Urothelium cell line (cell line): ENCODE measurements around the gene SLC16A8.
"Not testable (repeated sequence)": the region's sequence is repeated elsewhere in the genome, so short reads cannot be mapped to it uniquely, and the experiment has no call there.

Source experiments
- DNase-seq: peaks from one replicate; pipeline ENCODE4 v3.0.0; 2011; ENCODE audit warnings: low spot score, mixed read lengths
- FAIRE-seq: peaks from 2 replicates; lab custom pipeline; 2011; peaks lifted over from hg19 to GRCh38; lab: Jason Lieb, UNC

The SLC16A8 gene

DNA sequence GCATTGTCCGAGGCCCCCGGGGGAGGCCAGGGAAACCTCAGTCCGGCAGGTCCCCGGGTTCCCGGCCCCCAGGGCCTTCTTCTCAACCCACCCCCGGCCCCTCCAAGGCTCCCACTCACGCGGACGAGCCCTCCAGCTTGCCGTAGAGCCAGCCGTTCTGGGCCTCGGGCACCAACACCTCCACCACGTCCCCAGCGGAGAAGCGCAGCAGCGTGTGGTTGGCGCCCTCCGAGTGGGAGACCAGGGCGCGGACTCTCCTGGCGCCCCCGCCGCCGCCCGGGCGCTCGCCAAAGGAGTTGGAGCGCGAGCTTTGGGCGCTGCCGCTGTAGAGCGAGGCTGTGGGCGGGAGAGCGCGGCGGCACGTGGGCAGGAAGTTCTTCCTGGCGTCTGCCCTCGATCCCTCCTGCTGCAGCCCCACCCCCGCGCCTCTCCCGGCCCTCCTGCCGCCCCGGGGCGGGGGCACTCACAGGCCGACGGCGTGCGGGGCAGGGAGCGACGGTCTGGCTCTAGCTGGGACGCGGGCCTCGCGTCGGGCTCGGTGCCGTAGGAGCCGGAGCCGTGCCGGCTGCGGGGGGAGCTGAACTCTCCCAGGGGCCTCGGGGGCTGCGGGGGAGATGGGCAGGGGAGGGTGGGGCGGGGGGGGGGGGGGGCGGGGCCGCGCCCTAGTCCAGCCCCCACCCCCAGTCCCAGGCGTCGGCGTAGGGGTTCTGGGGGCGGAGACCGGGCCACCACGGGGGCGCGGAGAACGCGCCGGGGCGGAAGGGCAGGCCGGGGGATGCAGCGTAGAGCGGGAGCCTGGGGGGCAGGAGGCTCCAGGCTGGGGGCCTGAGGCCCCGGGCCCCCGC is 4.9 kb upstream of the SLC16A8 start:
- no peak for FAIRE-seq

DNA sequence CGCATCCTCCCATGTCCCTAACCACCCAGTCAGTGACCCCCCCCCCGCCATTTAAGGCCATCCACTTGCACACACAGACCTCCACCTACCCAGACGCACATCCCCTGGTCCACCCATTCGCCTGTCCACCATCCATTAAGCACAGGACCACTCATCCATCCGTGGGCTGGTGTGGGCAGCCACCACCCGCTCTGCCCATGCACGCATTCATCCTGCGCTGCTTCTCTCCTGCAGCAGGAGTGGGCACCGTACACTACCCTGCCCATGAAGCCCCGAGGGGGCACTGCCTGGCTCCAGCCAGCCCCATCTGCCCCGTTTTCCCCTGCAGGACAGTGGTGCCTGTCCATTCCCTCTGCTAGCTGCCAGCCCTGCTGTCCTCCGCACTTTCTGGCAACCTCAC is 3.9 kb upstream of the SLC16A8 start:
- FAIRE-seq: peak; percentile 93
- DNase-seq: no peak

More for the DNA sequence above, 4.9 kb upstream of the SLC16A8 start:
- no peak for DNase-seq

- no peak for FAIRE-seq
- DNase-seq: no peak
Observed at GRCh38 chr22:38086942-38087341, 3.0 kb upstream of the SLC16A8 start.

- FAIRE-seq: no peak
- no peak for DNase-seq
Observed at GRCh38 chr22:38086001-38086845, 2.2 kb upstream of the SLC16A8 start.

DNA sequence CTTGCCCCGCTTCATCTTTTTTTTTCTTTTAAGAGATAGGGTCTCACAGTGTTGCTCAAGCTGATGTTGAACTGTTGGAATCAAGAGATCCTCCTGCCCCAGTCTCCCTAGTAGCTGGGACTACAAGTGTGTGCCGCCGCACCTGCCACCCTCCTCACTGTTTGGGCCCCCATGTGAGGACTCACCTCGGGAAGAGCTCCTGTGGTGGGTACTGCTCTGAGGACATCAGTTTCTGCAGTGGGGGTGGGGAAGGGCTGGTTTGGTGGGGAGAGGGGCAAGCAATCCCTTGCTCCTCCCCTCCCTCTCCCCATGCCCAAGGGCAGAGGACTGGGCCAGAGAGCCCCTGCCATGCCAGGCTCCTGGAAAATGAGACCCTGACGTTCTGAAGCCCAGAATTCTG is 1.5 kb upstream of the SLC16A8 start:
- FAIRE-seq (no peak), DNase-seq (no peak)

DNA sequence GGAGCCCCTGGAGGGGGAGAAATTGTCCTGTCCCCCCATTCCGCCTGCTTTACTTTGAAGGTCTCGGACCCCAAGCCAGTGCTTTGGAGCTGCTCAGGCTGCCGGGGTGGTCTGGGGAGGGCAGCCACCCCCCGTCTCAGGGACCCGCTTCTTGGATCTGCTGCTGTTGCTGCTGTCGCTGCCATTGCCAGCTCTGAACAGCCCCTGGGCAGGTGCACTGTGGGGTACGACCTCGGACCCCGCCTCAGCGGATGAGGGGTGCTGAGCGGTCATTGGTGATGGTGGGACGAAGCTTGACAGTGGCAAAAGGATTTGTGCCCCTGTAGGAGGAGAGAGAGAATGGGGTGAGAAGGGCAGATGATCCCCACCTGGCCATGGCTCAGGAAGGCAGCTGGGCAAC is 1.1 kb upstream of the SLC16A8 start:
- no peak for FAIRE-seq
- no peak for DNase-seq

DNA sequence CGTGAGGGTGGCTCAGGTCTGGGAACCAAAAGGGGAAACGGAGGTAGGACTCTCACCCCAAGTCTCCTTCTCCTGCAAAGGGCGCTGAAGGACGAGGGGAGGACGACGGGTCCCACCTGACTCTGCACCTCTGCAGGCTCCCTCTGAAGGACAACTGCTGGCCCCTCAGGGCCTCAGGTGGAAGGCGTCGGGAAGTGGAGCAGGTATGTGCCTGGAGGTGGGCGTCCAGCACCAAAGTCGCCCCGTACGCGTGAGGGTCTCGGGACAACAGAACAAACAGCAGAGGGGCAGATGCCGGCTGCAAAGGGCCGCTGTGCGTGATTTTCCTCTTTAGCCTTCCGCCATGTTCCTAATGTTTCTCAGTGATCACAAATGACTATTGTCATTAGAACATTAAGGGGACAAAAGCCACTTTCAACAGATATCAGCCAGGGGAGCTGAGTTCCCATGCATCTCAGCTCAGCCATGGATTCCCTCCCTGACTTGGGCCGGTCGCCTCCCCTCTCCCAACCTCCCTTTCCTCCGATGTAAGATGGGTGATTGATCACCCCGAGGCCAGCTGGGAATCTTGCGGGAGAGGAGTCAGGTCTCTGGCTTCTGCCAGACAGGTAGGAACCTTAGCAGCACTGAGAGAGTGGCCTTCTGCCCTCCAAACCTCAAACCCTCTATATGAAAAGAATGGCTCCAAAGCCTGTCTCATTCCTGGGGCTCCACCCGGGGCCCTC is 836 bp downstream of the SLC16A8 start:
- DNase-seq: no peak
- FAIRE-seq: no peak

GRCh38 chr22:38081941-38082828 is 1.8 kb downstream of the SLC16A8 start:
- DNase-seq: no peak
- no peak for FAIRE-seq

DNA sequence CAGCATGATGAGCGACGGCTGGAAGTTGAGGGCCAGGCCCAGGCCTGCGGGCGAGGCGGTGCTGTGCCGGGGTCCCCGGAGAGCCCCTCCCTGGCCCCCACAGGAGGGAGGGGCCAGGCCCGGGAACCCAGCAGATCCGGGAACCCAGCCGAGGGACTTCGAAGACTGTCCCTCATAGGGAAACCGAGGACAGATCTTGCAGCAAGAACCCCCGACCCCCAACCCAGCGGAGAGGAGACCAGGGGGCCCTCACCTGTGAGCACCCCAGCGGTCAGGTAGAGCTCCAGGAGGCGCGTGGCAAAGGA is 2.4 kb downstream of the SLC16A8 start:
- FAIRE-seq: no peak
- DNase-seq: no peak

GRCh38 chr22:38080850-38081635 is 2.9 kb downstream of the SLC16A8 start:
- DNase-seq: no peak
- no peak for FAIRE-seq

DNA sequence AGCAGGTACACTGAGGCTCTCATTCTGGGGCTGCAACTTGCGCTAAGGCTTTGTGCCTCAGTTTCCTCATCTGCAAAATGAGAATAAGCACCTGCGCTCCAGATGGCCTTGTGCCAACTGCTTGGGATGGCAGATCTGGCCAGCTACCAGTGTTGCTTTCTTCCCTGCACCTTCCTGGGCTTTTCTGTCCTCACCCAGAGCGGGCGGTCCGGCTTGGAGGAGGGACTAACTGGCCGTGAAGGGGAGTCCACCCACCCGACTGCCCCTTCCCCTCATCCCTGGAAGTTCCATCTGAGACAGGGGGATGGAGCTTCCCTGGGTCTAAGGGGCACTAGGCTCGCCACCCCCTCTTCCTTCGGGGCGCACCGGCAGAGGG is 3.5 kb downstream of the SLC16A8 start:
- FAIRE-seq (no peak), DNase-seq (no peak)

DNA sequence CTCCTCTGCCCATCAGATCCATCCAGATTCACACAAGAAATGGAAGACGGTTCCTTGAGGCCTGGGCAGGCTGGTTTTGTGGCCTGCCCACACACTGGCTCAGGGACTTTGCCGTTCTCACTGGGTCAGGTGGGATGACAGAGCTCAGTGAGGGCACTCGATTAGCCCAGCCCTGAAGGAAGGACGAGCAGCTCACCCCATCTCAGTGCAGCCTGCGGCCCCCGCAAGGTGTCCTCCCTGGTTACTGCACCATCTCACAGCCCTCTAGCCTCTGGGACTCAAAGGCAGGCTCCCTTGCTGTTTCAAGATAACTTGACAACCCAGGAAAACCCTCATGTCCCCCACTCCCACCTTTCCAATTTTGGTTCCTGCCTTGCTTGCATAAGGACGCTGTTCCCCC is 4.2 kb downstream of the SLC16A8 start:
- DNase-seq: no peak
- no peak for FAIRE-seq

DNA sequence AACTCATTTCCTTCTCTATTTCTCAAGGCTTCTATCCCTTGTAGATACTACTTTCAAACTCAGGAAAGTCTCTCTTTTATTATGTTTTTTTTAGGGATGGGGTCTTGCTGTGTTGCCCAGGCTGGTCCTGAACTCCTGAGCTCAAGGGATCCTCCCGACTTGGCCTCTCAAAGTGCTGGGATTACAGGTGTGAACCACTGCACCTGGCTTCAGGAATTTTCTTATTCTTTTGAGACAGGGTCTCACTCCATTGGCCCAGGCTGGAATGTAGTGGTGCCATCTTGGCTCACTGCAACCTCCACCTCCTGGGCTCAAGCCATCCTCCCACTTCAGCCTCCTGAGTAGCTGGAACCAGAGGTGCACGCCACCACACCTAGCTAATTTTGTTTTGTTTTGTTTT is 4.8 kb downstream of the SLC16A8 start:
- not testable (repeated sequence) for DNase-seq, FAIRE-seq

DNA sequence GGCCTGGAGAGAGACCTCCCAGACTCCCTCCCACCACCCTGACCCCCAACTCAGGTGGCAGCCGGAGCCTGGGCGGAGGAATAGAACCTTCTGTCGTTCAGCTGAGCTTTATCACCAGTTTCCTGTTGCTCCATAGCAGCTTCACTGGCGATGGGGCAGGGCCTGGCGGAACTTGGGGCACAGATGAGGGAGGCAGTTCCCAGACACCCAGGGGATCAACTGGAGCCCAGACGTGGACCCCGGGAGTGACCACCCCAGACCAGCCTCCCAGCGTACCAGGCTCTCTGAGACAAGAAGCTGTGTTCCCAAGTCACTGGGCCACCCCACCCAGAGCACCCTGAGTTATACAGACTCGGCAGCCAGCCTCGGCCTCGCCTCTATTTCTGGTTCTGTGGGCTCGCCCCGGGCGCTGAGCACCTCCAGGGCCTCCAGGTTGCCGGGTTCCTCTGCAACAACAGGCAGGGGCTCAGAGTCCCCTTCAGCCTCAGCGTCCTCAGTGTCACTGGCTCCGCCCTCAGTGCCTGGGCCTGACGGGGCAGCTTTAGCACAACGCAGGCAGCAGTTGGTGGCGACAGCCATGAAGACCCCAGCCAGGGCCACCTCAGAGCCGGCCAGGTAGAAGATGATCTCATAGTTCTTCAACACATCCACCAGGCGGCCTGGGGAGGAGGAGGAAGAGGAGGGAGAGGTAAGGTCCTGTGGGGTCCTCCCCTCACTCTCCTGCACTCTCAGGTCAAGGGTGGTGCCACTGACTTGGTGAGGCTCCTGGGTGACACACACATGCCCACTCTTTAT is 5.7 kb downstream of the SLC16A8 start:
- no peak for DNase-seq
- FAIRE-seq: no peak

GRCh38 chr22:38077595-38077994 is 6.4 kb downstream of the SLC16A8 start:
- no peak for FAIRE-seq
- no peak for DNase-seq

DNA sequence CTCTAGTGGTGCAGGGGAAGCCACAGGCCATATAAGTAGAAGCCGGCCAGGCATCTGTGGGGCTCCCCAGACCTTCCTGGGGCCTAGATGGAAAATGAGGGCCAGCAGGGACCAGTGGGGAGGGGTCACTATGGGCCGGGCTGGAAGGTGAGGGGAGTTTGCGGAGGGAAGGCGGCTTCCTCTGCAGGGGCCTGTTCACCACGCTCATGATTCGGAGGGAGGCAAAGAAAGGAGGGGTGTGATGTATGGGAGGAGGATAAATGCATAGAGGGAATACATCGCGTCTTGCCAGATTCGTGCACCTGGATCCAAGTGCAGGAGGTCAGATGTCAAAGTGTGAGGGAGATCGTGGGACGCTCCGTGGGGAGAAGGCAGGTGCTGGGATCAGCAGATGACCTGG is 6.9 kb downstream of the SLC16A8 start:
- peak; percentile 23 for FAIRE-seq
- no peak for DNase-seq

DNA sequence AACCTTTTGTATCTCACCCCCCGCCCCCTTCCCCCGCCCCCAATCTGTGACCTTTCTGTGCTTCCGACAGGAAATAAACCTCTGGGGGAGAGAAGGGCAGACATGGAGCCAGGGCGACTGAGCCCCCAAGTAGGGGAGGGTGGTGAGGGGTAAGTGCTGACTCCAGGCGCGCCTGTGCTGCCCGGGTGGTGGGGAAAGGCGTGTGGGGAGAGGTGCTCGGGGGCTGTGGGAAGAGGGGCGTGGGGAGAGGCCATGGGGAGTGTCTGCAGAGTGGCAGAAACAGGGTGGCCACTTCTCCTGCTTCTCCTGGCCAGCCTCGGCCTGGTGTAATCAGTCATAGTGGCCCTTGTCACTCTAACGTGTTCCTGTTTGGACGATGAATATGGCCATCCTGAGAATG is 8.0 kb downstream of the SLC16A8 start:
- DNase-seq (no peak), FAIRE-seq (no peak)

DNA sequence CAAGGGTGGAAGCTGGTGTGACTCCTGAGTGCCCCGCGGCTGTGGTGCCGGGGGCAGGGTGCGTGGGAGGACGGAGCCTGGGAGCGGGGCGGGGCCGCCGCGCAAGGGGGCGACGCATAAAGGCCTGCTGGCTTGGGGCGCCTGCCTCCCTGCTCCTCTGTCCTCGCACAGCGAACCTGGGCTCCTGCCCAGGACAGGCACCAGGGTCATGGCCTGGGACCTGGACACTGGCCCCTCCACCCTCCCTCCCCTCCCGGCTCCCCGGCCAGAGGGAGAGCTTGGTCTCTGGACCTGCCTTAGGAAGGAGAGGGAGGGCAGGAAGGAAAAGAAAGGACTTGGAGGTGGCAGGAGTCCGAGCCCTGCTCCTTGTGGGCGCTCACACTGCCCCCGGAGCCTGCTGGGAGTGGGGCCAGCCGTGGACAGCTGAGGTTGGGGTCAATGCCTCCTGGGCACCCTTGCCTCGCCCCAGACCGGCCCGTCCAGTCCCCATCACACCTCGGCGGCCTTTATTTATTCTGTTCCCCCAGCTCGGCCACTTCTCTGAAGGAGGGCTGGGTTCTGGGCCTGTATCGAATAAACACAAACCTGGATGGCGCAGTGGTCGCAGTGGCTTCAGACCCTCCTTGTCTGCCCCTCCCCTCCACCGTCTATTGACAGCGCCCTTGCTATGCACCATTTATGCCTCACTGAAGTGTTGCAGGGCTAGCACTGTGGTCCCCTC is 8.7 kb downstream of the SLC16A8 start:
- no peak for FAIRE-seq
- DNase-seq: no peak
